GM21367 (cell line): Measurements from ENCODE around the gene C10orf62.
"Not testable (repeated sequence)": the region's sequence is repeated elsewhere in the genome, so short reads cannot be mapped to it uniquely, and the experiment has no call there.

Source experiments
- ATAC-seq: cut with Tn5 transposase; IDR thresholded peaks from one replicate; pipeline ENCODE4 v1.9.1; 2021; ENCODE audit not compliant: unreplicated experiment

Gene C10orf62

GRCh38 chr10:97589479-97589878, at the start of gene C10orf62:
Gene C10orf62 (plus strand): TSS chr10:97589721. CDS start chr10:97589898, 177 bp downstream.
- ATAC-seq: no peak

- ATAC-seq: no peak
Measured at GRCh38 chr10:97540669-97541500, 48.6 kb upstream of the C10orf62 start.

- no peak for ATAC-seq
Measured at GRCh38 chr10:97542169-97543024, 47.1 kb upstream of the C10orf62 start.

- no peak for ATAC-seq
Measured at GRCh38 chr10:97543025-97543546, 46.4 kb upstream of the C10orf62 start.

GRCh38 chr10:97546456-97547270, 42.9 kb upstream of the C10orf62 start:
- no peak for ATAC-seq

GRCh38 chr10:97547271-97547600, 42.3 kb upstream of the C10orf62 start:
- ATAC-seq: no peak

GRCh38 chr10:97547962-97548361, 41.6 kb upstream of the C10orf62 start:
- no peak for ATAC-seq

GRCh38 chr10:97548828-97549455, 40.6 kb upstream of the C10orf62 start:
- no peak for ATAC-seq

GRCh38 chr10:97549587-97550322, 39.8 kb upstream of the C10orf62 start:
- ATAC-seq: no peak

- no peak for ATAC-seq
Measured at GRCh38 chr10:97550336-97551149, 39.0 kb upstream of the C10orf62 start.

- ATAC-seq: no peak
Measured at GRCh38 chr10:97551271-97551670, 38.2 kb upstream of the C10orf62 start.

GRCh38 chr10:97553575-97554031, 35.9 kb upstream of the C10orf62 start:
- no peak for ATAC-seq

GRCh38 chr10:97554336-97554735, 35.2 kb upstream of the C10orf62 start:
- ATAC-seq: not testable (repeated sequence)

GRCh38 chr10:97555541-97555940, 34.0 kb upstream of the C10orf62 start:
- not testable (repeated sequence) for ATAC-seq

- ATAC-seq: not testable (repeated sequence)
Measured at GRCh38 chr10:97560731-97561381, 28.7 kb upstream of the C10orf62 start.

- ATAC-seq: not testable (repeated sequence)
Measured at GRCh38 chr10:97561386-97562077, 28.0 kb upstream of the C10orf62 start.

GRCh38 chr10:97562329-97562728, 27.2 kb upstream of the C10orf62 start:
- not testable (repeated sequence) for ATAC-seq

GRCh38 chr10:97563337-97563736, 26.2 kb upstream of the C10orf62 start:
- ATAC-seq: no peak
